Calu3 (cell line): ENCODE results near the gene FARSA. TPM values are rescaled to one million over a fixed set of nuclear protein-coding genes. Genes with fewer than 3 reads are reported as not detected.
"Not testable (repeated sequence)": the region's sequence is repeated elsewhere in the genome, so short reads cannot be mapped to it uniquely, and the experiment has no call there.

Experiments used
- Bru-seq: library from RNA; stranded (reverse); fragments of 400-500 nt; gene quantifications from one replicate; lab custom pipeline; 2021; lab: Mats Ljungman, UMichigan
- BruChase-seq, 2 experiments: library from RNA; stranded (reverse); fragments of 400-500 nt; gene quantifications; one replicate each; lab custom pipeline; 2021; lab: Mats Ljungman, UMichigan
- BruUV-seq: library from RNA; stranded (reverse); fragments of 400-500 nt; replicated peaks from 2 replicates; lab custom pipeline; 2021; lab: Mats Ljungman, UMichigan
- CTCF ChIA-PET: fragments of 300-600 bp; sonication (Branson Sonifier 250); formaldehyde crosslinking; loops from one replicate; lab custom pipeline; 2022; ENCODE audit warnings: antibody characterized with exemption; lab: Charles Lee
- DNase-seq: peaks from one replicate; pipeline ENCODE4 v3.0.0; 2022
- H3K27ac Mint-ChIP-seq: one replicate; pipeline ENCODE4 v1.8.0; 2022; ENCODE audit warnings: mixed read lengths; ENCODE audit not compliant: unreplicated experiment
- H3K27me3 Mint-ChIP-seq: one replicate; pipeline ENCODE4 v1.8.0; 2022; ENCODE audit warnings: mixed read lengths; ENCODE audit not compliant: unreplicated experiment
- H3K36me3 Mint-ChIP-seq: one replicate; pipeline ENCODE4 v1.8.0; 2022; ENCODE audit warnings: mild to moderate bottlenecking, moderate library complexity, mixed read lengths; ENCODE audit not compliant: insufficient read depth, unreplicated experiment
- H3K4me1 Mint-ChIP-seq: one replicate; pipeline ENCODE4 v1.8.0; 2022; ENCODE audit warnings: mild to moderate bottlenecking, low read depth, mixed read lengths; ENCODE audit not compliant: unreplicated experiment
- H3K4me3 Mint-ChIP-seq: one replicate; pipeline ENCODE4 v1.8.0; 2022; ENCODE audit warnings: mild to moderate bottlenecking, low read depth, moderate library complexity, mixed read lengths; ENCODE audit not compliant: unreplicated experiment
- H3K9me3 Mint-ChIP-seq: one replicate; pipeline ENCODE4 v1.8.0; 2022; ENCODE audit warnings: low read depth, mixed read lengths; ENCODE audit not compliant: unreplicated experiment
- intact Hi-C: fragments of 100-400 bp; cut with micrococcal nuclease; formaldehyde crosslinking; loops from one replicate; pipeline ENCODE4 v1.10.0; 2022; ENCODE audit not compliant: unreplicated experiment
- long read RNA-seq: library from polyadenylated mRNA; stranded (forward); transcript quantifications from one replicate; pipeline ENCODE4 v2.0.0, GENCODE V29; 2022
- total RNA-seq: library from RNA; stranded (reverse); gene quantifications from 2 replicates; pipeline ENCODE4 v1.2.3, GENCODE V29; 2022
- TF ChIP-seq, protein P1 (sequence below): fragments of 200-600 bp; IDR thresholded peaks from one replicate; pipeline ENCODE4 v1.8.0; 2022; ENCODE audit warnings: antibody characterized with exemption; ENCODE audit not compliant: unreplicated experiment

Gene FARSA
- total RNA-seq (72.8 and 75.5 TPM in 2 replicates), Bru-seq, nascent RNA (percentile 64 among the genes with signal in this experiment), BruChase-seq, experiment 1, labeled RNA remaining after a 6-hour chase (percentile 74 among the genes with signal in this experiment), BruChase-seq, experiment 2, labeled RNA remaining after a 2-hour chase (percentile 71 among the genes with signal in this experiment)
- long read RNA-seq, transcript FARSA-201 (13 exons, 1,814 nt), result major isoform, 238 of 280 reads
- long read RNA-seq, partial matches to known transcripts, result 10 of 280 reads
- long read RNA-seq, other reads (novel, unspliced or antisense), result 31 of 280 reads

DNA sequence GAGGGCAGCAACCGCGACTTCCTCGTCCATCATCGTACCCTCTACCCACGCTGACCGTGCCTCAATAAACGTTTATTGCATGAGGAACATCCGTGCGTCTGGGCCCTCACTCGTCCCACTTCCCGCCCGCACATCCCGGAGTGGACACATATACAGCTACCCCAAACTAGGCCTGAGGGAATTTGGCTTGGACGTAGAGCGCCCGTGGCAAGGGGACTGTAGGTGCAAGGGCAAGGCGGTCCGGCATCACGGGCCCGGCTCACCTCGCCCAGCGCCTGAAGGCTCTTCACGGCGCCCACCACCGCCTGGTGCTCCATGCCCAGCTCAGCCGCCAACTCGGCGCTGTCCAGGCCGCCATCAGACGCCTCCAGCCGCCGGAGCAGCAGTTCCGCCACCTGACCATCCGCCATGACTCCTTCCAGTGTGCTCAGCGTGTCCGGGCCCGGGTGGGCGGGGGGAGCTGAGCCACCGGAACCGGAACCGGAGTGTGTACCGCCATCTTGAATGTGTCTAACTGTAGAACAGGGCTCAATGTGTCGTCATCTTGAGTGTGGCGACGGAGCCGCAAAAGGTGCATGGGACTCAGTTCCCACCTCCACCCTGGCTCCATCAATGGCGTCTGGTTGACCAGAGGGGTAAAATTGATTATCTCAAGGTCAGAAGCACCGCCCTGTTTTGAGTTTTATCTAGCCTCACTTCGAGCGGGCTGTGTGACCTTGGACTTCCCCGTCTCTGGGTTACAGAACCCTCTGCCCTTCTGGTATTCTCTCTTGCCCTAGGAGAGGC is at the start of gene FARSA:
Gene FARSA (minus strand): TSS at position 425 of the 786 bp plus-strand sequence. CDS start 15 bp downstream, at position 410.
- CTCF ChIA-PET, result no interaction called here
- Mint-ChIP-seq H3K4me3 (peak within 1 kb of the TSS; percentile 90), H3K4me1 (peaks cover 16% of the 10 kb centered on the region), H3K27ac (peak within 1 kb of the TSS; percentile 72), H3K36me3 (peaks cover 50% of the 10 kb centered on the region), H3K9me3 (no peaks in the 10 kb centered on the region), H3K27me3 (no peaks in the 10 kb centered on the region)
- peak; percentile 74 for DNase-seq
- intact Hi-C loops, result no loop called here
- TSS peak; percentile 64 for BruUV-seq
- TF ChIP-seq, protein P1, sequence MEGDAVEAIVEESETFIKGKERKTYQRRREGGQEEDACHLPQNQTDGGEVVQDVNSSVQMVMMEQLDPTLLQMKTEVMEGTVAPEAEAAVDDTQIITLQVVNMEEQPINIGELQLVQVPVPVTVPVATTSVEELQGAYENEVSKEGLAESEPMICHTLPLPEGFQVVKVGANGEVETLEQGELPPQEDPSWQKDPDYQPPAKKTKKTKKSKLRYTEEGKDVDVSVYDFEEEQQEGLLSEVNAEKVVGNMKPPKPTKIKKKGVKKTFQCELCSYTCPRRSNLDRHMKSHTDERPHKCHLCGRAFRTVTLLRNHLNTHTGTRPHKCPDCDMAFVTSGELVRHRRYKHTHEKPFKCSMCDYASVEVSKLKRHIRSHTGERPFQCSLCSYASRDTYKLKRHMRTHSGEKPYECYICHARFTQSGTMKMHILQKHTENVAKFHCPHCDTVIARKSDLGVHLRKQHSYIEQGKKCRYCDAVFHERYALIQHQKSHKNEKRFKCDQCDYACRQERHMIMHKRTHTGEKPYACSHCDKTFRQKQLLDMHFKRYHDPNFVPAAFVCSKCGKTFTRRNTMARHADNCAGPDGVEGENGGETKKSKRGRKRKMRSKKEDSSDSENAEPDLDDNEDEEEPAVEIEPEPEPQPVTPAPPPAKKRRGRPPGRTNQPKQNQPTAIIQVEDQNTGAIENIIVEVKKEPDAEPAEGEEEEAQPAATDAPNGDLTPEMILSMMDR, result no peak

GRCh38 chr19:12983091-12983490 is 49.6 kb upstream of the FARSA start:
- H3K4me1 Mint-ChIP-seq, result no peaks in the 10 kb centered on the region
- intact Hi-C loops, result no loop called here
- BruUV-seq, result no TSS peak
- H3K27me3 Mint-ChIP-seq, result no peaks in the 10 kb centered on the region
- H3K9me3 Mint-ChIP-seq, result no peaks in the 10 kb centered on the region
- TF ChIP-seq, protein P1, result no peak
- CTCF ChIA-PET, result interaction anchor here (1.0 kb wide), 1 partner anchor 78 kb away, joined by 6 read pairs; no protein-coding TSS in a partner anchor
- peaks cover 13% of the 10 kb centered on the region for H3K36me3 Mint-ChIP-seq
- DNase-seq, result no peak
- no peak overlapping the region for H3K4me3 Mint-ChIP-seq
- no peak overlapping the region for H3K27ac Mint-ChIP-seq

GRCh38 chr19:12982648-12983047 is 49.1 kb upstream of the FARSA start:
- H3K4me1 Mint-ChIP-seq, result no peaks in the 10 kb centered on the region
- H3K36me3 Mint-ChIP-seq, result peaks cover 17% of the 10 kb centered on the region
- CTCF ChIA-PET, result no interaction called here
- no peak for DNase-seq
- H3K27me3 Mint-ChIP-seq, result no peaks in the 10 kb centered on the region
- TF ChIP-seq, protein P1, result no peak
- no peak overlapping the region for H3K27ac Mint-ChIP-seq
- H3K4me3 Mint-ChIP-seq, result no peak overlapping the region
- intact Hi-C loops, result no loop called here
- H3K9me3 Mint-ChIP-seq, result no peaks in the 10 kb centered on the region
- BruUV-seq, result no TSS peak

DNA sequence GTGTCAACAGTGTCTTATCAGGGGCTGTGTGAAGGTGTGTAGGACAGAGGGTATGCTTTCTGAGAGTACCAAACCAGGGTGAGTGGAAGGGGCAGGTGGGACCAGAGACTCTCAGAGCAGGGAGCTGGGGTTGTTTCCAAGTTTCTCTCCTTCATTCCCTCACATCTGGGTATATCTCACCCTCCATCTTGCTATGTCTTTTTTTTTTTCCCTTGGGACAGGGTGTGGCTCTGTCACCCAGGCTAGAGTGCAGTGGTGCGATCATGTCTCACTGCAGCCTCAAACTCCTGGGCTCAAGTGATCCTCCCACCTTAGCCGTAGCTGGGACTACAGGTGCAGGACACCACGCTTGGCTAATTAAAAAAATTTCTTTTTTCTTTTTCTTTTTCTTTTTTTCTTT is 46.5 kb upstream of the FARSA start:
- CTCF ChIA-PET, result interaction anchor here (0.6 to 0.9 kb wide), 2 partner anchors 10 to 74 kb away, joined by 3 read pairs; no protein-coding TSS in a partner anchor
- H3K36me3 Mint-ChIP-seq, result peaks cover 17% of the 10 kb centered on the region
- H3K27me3 Mint-ChIP-seq, result no peaks in the 10 kb centered on the region
- no peak overlapping the region for H3K27ac Mint-ChIP-seq
- no peak for DNase-seq
- BruUV-seq, result no TSS peak
- no peak overlapping the region for H3K4me3 Mint-ChIP-seq
- TF ChIP-seq, protein P1, result no peak
- H3K4me1 Mint-ChIP-seq, result no peaks in the 10 kb centered on the region
- intact Hi-C loops, result loop anchor here (5.0 to 10.0 kb wide), 2 partner anchors 112 to 285 kb away; no protein-coding TSS in a partner anchor
- no peaks in the 10 kb centered on the region for H3K9me3 Mint-ChIP-seq

GRCh38 chr19:12976109-12976508 is 42.6 kb upstream of the FARSA start:
- intact Hi-C loops, result loop anchor here (5.0 to 10.0 kb wide), 2 partner anchors 116 to 289 kb away; no protein-coding TSS in a partner anchor
- not testable (repeated sequence) for H3K27ac Mint-ChIP-seq, DNase-seq, H3K27me3 Mint-ChIP-seq, H3K4me3 Mint-ChIP-seq, H3K9me3 Mint-ChIP-seq, H3K4me1 Mint-ChIP-seq, BruUV-seq
- H3K36me3 Mint-ChIP-seq, result peaks cover 12% of the 10 kb centered on the region
- CTCF ChIA-PET, result interaction anchor here (2.7 kb wide), 1 partner anchor 119 kb away, joined by 35 read pairs; no protein-coding TSS in a partner anchor
